ENCODE data around the gene OCLN.
"Not testable (repeated sequence)": the region's sequence is repeated elsewhere in the genome, so short reads cannot be mapped to it uniquely, and the experiment has no call there.

Gene OCLN

DNA sequence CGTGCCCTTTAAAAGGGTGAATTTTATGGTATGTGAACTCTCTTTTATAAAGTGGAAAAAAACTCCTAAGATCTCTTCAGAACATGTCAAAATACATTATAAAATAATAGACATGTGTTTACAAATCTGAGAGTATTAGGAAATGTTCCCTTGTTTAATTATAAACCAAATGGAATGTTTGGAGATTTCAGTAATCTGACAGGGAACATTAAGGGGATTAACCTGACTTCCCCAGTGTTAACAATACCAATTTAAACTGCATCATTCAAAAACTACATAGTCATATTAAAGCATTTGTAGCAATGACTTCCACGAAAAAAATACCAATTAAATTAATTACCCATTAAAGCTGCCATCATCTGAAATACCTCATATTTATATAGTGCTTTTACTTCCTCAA lies 1.6 kb upstream of the OCLN start:
- DNase-seq (ENCODE audit: low spot score), result no peak

DNA sequence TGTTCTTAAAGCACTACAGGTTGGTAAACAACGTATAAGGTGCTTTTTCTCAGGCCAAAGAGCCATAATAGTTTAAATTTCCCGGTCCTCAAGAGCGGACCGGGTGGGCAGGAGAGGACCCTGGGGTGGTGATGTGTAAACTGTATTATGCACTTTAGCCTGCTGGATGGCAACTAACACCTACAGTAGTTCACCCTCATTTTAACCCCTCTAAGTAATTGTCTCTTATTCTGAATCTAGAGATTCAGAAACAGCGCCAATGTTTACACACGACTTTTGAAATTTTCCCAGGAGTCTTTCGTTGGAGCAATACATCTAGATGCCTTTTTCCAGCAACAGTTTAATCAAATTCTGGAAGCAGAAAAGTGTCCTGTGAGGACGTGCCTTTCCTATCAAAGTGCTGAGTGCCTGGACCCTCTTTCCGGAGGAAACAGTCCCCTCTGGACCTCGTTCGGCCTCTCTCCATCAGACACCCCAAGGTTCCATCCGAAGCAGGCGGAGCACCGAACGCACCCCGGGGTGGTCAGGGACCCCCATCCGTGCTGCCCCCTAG lies 676 bp upstream of the OCLN start:
- no peak for DNase-seq (ENCODE audit: low spot score)

DNA sequence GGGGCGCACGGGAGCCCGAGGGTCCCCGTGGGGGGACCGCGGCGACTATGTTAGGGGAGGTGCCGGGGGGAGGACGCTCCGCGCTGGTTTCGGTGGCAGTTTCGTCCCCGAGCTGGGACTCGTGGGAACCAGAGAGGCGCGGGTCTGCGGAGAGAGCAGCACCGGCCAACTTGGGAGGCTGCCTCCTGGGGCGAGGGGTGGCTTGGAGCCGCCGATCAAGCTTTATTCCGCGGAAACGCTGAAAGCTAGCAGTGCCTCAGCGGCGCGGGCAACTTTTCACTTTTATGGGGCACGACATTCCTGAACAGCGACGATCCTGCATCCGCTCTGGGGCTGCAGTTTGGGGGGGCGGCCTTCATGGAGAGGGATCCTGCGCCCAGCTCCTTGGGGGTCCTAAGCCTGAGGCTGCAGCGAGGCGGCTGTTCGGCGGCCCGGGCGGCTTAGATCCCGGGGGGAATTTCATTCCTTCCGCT lies 369 bp downstream of the OCLN start:
- DNase-seq (ENCODE audit: low spot score), result no peak

DNA sequence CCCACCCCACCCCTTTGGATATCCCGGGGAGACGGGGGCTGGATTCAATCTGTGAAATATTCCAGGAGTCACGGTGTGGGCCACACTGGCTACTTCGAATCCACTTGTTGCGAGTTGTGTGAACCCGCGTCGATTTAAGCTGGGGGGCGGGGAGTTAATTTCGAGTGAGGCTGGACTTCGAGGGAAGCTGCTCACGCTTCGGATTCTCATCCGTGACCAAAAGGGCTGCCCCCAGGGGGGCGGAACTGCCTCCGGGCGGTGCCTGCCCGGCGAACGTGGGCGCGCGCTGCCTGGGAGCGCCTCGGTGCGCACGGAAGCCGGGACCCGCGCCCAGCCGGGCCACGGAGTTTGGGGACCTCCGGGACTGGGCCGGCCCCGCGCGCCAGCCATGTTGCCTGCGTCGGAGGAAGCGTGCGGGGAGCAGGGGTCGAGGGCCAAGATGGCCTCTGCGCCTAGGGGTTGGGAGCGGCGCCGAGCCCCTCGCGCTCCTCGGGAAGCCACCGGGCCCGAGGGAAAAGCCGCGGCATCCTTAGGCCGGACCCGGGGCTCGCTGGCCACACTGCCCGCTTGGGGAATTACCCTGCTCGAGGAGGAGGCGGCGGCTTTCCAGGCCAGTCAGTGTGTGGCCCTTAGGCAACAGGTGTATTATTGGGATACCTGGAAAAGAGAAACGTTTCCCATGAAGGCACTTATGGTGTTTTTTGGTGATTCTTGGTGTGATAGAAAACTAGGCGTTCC lies 975 bp downstream of the OCLN start:
- no peak for DNase-seq (ENCODE audit: low spot score)

DNA sequence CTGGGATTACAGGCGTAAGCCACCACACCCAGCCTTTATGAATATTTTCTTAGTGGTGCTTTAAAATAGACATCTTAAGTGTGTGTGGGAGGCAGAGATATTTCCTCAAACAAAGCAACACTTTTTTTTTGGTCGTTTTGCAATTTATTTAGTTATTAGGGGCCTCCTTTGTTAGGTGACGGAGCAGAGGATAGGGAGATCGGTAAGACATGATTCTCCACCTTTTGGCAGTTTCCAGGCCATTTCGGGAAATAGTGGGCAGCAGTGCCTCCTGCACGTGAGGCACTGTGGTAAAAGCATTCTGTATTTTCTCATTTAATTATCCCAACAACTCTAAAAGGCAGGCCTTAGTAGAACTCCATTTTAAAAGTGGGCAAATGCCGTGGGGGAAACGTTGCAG lies 1.9 kb downstream of the OCLN start:
- no peak for DNase-seq (ENCODE audit: low spot score)

DNA sequence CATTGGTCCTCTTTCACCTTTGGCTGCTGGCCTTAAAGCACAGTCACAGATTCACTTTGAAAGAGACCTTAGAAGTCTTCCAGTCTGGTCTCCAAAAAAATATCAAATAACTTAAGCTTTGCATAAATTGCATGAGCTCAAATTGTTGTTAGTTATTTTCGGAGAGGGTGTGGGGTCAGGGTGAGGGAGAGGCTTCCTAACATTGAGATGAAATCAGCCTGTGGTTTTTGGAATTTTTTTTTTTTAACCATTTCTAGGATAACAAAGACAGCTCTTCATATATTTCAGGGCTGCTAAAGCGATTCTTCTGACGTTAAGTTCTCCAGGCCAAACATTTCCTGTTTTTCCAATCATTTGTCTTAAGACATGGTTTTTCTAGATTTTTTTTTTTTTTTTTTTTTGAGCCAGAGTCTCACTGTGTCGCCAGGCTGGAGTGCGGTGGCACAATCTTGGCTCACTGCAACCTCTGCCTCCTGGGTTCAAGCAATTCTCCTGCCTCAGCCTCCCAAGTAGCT lies 4.5 kb downstream of the OCLN start:
- DNase-seq (ENCODE audit: low spot score), result peak; percentile 21

DNA sequence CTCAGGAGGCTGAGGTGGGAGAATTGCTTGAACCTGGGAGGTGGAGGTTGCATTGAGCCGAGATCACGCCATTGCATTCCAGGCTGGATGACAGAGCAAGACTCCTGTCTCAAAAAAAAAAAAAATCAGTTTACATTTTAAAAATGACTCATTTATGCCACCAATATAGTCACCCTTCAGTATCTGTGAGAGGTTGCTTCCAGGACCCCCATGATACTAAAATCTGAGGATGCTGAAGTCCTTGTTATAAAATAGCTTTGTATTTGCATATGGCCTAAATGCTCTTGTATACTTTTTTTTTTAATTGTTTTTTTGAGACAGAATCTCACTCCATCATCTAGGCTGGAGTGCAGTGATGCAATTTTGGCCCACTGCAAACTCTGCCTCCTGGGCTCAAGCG lies 5.8 kb downstream of the OCLN start:
- no peak for DNase-seq (ENCODE audit: low spot score)

DNA sequence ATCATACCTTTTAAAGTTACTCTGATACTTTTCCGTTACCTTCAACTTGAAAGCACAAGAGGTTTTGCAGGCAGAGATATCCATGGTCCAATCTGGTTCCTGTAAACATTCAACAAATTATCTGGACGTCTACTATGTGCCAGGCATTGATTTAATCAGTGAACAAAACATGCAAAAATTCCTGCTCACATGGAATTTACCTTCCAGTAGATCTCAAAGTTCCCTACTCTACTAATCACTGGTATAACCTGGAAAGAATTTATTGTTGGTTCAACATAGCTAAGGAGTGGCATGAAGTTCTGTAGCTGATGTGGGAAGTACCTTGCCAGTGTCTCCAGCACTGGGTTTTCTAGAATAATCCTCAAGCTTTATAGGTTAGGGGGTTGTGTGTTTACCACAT lies 9.8 kb downstream of the OCLN start:
- DNase-seq (ENCODE audit: low spot score), result no peak

DNA sequence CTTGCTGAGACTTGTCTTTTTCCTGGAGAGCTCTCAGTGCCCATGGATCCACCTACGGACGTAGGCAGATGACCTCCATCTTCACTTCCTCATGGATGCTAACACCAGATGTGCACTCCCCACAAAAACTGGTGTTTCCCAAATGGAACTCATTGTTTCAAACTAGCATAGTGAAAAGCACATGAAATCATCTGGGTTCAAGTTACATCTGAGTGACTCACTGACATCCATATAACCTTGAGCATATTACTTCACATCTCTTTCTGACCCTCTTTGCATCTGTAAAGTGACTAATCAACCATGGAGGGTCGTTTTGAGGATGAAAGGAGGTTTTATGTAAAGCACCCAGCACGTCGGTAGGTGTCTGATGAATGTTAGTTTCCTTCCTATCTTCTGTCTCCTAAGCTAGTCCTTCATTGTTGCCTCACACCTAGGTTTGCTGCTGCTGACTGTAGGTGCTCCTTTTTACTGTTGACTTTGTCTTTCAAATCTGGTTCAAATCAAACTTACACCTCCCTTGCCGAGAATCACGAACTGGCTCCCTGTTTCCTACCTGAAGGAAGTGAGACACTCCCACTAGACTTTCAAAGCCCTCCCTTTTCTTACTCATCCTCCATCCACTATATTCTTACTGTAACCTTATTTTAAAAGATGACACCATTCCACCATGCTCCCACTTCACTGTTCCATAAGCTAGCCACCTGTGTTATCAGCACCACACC lies 10.3 kb downstream of the OCLN start:
- DNase-seq (ENCODE audit: low spot score), result no peak

DNA sequence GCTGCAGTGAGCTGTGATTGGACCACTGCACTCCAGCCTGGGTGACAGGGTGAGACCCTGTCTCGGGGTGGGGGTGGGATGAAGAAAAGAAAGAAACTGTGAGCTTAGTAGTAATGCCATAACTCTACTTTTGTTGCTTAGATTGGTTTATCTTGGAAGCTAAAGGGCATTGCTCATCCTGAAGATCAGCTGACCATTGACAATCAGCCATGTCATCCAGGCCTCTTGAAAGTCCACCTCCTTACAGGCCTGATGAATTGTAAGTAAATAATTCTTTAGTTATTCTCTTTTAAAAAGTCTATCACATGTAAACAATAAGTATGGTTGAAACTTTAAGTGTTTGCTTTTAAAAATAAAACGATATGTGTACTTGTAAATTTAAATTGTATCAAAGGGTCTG lies 11.4 kb downstream of the OCLN start:
- DNase-seq (ENCODE audit: low spot score), result no peak

DNA sequence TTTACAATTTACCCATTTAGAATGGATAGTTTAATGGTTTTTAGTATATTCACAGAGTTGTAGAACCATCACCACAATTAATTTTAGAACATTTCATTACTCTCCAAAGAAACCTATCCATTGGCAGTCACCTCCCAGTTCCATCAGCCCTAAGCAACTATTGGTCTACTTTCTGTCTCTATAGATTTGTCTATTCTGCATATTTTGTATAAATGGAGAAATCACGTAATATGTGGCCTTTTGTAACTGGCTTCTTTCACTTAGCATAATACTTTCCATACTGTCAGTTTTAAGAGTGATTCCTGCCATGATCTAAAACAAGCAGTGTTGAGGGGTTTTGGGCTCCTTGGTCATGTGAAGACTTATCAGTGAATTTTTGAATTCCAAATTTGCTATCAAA lies 12.7 kb downstream of the OCLN start:
- no peak for DNase-seq (ENCODE audit: low spot score)

DNA sequence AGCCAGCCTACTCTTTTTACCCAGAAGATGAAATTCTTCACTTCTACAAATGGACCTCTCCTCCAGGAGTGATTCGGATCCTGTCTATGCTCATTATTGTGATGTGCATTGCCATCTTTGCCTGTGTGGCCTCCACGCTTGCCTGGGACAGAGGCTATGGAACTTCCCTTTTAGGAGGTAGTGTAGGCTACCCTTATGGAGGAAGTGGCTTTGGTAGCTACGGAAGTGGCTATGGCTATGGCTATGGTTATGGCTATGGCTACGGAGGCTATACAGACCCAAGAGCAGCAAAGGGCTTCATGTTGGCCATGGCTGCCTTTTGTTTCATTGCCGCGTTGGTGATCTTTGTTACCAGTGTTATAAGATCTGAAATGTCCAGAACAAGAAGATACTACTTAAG lies 16.6 kb downstream of the OCLN start:
- DNase-seq (ENCODE audit: low spot score), result no peak

DNA sequence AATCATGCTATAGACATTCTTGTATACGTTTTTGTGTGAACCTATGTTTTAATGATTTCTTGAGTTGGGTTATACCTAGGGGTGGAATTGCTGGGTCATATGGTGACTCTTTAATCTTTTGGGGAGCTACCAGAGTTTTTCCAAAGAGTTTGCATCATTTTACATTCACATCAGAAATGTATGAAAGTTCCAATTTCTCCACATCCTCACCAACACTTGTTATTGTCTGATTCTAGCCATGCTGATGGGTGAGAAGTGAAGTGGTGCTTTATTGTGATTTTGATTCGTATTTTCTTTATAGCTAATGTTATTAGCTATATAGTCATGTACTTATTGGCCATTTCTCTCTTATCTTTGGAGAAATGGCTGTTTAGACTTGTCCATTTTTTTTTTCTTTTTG lies 18.1 kb downstream of the OCLN start:
- DNase-seq (ENCODE audit: low spot score), result no peak

DNA sequence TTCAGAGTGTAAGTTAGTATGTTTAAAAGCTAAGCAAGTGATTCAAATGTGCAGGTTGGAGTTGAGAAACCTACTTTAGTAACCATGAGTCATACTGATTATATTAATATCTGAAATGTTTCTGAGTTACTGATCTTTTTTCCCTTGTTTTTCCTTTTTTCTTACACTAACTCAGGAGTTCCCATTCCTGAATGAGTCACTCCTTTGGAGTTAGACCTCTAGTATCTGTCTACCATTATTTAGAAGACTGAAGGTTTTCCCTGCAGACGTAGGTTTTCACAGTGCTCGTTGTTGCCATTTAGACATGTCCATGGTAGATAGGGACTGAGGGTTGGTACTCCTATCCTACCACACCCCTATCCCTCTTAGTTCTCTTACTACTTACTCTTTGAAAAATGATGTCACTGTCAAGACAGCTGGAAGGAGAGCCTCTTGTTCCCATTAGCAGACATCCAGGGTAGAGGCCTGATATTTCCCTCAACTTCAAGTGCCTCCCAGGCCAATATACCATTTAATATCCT lies 20.2 kb downstream of the OCLN start:
- DNase-seq (ENCODE audit: low spot score), result no peak

DNA sequence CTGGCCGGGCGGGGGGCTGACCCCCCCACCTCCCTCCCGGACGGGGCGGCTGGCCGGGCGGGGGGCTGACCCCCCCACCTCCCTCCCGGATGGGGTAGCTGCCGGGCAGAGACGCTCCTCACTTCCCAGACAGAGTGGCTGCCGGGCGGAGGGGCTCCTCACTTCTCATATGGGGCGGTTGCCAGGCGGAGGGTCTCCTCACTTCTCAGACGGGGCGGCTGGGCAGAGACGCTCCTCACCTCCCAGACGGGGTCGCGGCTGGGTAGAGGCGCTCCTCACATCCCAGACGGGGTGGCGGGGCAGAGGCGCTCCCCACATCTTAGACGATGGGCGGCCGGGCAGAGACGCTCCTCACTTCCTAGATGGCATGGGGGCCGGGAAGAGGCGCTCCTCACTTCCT lies 23.0 kb downstream of the OCLN start:
- not testable (repeated sequence) for DNase-seq (ENCODE audit: low spot score)

DNA sequence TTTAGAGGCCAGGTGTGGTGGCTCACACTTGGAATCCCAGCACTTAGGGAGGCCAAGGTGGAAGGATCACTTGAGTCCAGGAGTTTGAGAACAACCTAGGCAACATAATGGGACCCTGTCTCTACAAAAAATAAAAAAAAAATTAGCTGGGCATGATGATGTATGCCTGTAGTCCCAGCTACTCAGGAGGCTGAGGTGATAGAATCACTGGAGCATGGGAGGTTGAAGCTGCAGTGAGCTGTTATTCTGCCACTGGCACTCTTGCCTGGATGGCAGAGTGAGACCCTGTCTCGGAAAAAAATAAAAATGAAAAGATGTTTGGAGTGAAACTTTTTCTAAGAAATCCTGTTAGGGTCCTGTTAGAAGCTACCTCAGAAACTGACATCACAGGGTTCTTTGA lies 24.2 kb downstream of the OCLN start:
- no peak for DNase-seq (ENCODE audit: low spot score)

DNA sequence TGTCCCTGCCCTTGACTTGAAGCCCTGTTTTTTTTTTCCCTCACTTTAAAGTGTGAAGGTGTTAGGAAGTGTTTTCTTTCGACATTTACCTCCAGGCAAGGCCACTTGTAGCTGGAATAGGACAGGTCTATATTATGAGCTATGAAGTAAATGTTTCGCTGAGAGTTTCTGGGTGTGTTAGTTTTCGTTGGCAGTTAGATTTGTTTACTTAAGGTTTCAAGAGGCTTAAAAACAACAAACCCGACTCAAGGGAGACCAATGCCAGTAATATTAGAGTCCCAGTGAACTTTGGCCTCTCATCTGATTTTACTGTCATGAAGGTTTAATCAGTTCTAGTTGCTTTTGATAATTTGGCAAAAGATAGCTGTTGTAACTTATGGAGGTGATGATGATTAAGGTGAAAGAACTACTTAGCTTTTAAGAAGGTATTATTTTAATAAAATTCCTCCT lies 25.2 kb downstream of the OCLN start:
- DNase-seq (ENCODE audit: low spot score), result no peak

DNA sequence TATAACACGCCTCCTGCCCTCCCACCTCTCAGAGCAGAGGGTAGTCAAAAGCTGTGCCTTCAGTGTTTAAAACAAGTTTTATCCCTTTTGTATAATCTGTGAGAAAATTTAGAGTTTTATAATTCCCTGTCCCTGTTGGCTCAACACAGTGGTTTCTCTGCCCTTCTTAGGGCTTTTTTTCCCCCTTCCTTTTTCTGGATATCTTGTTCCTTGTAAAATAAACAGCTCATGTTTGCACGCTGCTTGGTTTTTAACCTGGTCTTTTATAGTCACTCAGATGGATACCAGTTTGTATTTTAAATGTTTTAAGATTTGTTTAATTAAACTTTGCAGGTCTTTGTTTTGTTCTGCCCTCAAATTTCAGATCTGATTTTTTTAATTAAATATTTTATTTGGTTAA lies 26.7 kb downstream of the OCLN start:
- no peak for DNase-seq (ENCODE audit: low spot score)

DNA sequence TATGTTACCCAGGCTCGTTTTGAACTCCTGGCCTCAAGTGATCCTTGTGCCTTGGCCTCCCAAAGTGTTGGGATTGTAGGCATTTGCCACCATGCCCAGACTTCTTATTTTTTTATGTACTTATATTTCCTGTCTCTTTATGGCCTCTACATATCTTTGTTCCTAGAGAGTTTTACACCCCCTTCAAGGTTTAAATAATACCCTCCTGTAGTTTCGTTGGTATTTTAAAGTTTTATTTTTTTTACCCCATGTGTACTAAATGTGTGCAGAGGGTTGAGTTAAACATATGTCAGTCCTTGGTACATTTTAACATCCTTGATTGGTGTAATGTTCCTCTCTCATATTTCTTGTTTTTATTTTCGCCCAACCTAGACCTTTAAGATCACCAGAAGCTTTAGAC lies 29.4 kb downstream of the OCLN start:
- no peak for DNase-seq (ENCODE audit: low spot score)

DNA sequence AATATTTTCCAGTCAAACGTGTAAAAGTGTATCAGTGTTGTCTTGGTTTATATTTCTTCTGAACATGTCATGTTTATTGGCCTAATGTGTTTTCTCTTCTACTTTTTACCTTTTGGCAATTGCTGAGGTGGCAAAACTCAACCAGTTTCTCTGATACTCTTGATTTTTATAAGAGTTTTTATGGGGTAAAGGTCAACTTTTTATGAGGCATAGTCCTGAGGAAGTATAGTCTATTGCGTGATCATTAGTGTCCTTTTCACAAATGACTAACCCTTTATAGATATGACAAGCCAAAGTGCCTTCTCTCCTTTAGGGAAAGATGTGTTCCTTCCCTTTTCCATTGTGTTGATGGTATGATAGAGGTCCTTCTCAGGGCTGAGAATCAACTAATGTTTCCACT lies 32.9 kb downstream of the OCLN start:
- no peak for DNase-seq (ENCODE audit: low spot score)

DNA sequence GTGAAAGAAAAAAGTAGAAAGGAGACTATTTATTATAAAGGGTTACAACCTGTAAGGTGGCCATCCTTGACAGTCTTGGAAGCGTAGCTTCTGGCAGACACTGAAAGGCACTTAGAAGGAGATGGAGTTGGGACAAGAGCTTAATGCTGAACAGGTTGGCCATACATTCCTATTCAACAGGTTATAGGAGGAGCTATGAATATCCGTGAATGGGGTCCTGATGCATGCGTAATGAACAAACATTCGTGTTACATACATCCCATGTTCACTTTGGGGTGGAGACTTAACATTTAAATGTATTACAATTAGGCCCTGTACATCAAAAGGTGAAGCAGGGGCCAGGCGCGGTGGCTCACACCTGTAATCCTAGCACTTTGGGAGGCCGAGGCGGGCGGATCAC lies 34.1 kb downstream of the OCLN start:
- no peak for DNase-seq (ENCODE audit: low spot score)

DNA sequence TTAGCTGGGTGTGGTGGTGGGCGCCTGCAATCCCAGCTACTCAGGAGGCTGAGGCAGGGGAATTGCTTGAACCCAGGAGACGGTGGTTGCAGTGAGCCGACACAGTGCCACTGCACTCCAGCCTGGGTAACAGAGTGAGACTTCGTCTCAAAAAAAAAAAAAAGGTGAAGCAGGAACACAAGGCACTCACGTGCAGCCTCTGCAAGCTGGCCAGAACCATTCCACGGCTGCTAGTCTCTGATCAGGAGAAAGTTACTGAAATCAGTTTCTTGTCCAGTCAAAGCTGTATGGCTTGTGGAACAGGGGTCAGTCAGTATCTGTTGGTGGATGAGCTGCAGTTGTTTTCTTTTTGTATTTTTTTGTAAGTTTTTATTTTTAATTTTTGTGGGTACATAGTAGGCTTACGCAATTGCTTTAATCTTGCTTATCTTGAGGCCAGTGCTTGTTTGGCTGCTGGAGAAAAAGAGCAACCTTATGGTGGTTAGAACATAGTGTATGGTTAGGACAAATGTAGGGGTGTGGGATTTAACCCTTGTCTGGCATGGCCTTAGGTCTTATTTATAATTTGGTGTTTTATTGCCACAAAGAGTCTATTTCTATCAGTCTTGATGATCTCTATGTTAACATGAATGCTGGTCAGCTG lies 34.7 kb downstream of the OCLN start:
- DNase-seq (ENCODE audit: low spot score), result no peak

DNA sequence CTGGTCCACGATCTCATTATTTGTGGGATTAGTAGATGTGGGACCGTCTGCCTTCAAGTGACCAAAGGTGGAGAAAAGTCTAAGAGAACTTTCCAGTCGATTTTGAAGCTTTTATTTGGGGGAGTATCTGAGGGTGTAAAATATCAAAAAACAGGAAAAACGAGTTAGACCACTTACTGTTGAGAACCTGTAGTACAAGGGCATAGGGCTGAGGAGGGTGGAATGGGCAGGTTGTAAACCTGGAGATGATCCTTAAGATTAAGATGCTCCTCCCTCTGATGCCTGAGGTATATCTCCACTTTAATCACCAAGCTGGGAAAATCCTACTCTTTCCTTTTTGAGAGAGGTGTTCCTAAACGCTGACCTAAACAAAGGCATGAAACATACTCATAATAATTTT lies 35.4 kb downstream of the OCLN start:
- no peak for DNase-seq (ENCODE audit: low spot score)

Measured in COLO829 (cell line).